HepG2 (cell line): ENCODE measurements around the gene OSM.

ENCODE experiments used
- ATF5 ChIP-seq: sonication (generic); formaldehyde crosslinking; IDR thresholded peaks from 2 replicates; pipeline ENCODE4 v1.4.0; 2020; ENCODE audit warnings: mild to moderate bottlenecking, low read depth, missing genetic modification reagents
- CCAR2 ChIP-seq: fragments of 200-400 bp; formaldehyde crosslinking; optimal IDR thresholded peaks from 2 replicates; pipeline ENCODE3; 2018; ENCODE audit warnings: low read depth, mild to moderate bottlenecking, low read length, moderate library complexity
- DZIP1 ChIP-seq: sonication (generic); formaldehyde crosslinking; IDR thresholded peaks from 2 replicates; pipeline ENCODE4 v1.5.0; 2020; ENCODE audit warnings: mild to moderate bottlenecking, missing genetic modification reagents
- GTF2F1 ChIP-seq: fragments of 150-350 bp; IDR thresholded peaks from 2 replicates; pipeline ENCODE4 v1.6.1; 2014; ENCODE audit warnings: low read length
- PTBP1 ChIP-seq: fragments of 200-400 bp; formaldehyde crosslinking; IDR thresholded peaks from 2 replicates; pipeline ENCODE4 v1.6.1; 2018; ENCODE audit warnings: low read length, low read depth; ENCODE audit not compliant: poor library complexity, severe bottlenecking
- ZBTB34 ChIP-seq: sonication (generic); formaldehyde crosslinking; IDR thresholded peaks from 2 replicates; pipeline ENCODE4 v1.8.0; 2022; ENCODE audit warnings: mild to moderate bottlenecking, missing genetic modification reagents
- ZFX ChIP-seq: sonication (generic); formaldehyde crosslinking; IDR thresholded peaks from 2 replicates; pipeline ENCODE4 v1.4.0; 2020; ENCODE audit warnings: mild to moderate bottlenecking, low read depth, missing genetic modification reagents, moderate library complexity
- ZNF451 ChIP-seq: sonication (generic); formaldehyde crosslinking; IDR thresholded peaks from 2 replicates; pipeline ENCODE4 v1.5.0; 2020; ENCODE audit warnings: mild to moderate bottlenecking, missing genetic modification reagents

- TF ChIP-seq ZNF451, result no peak
- no peak for TF ChIP-seq GTF2F1
- no peak for TF ChIP-seq DZIP1
- no peak for TF ChIP-seq PTBP1
- no peak for TF ChIP-seq ZBTB34 (CRISPR knock-in tag)
- TF ChIP-seq ATF5 (CRISPR knock-in tag), result no peak
- no peak for TF ChIP-seq ZFX (CRISPR knock-in tag)
- no peak for TF ChIP-seq CCAR2
Observed at GRCh38 chr22:30312053-30312452, 45.4 kb upstream of the OSM start.
